ENCODE results near the gene CASKIN1. TPM values are rescaled to one million over a fixed set of nuclear protein-coding genes. Genes with fewer than 3 reads are reported as not detected.

CASKIN1 gene
- total and polyA plus RNA-seq, 2 donors from 2014 or later, result 0.30 to 0.66 TPM

DNA sequence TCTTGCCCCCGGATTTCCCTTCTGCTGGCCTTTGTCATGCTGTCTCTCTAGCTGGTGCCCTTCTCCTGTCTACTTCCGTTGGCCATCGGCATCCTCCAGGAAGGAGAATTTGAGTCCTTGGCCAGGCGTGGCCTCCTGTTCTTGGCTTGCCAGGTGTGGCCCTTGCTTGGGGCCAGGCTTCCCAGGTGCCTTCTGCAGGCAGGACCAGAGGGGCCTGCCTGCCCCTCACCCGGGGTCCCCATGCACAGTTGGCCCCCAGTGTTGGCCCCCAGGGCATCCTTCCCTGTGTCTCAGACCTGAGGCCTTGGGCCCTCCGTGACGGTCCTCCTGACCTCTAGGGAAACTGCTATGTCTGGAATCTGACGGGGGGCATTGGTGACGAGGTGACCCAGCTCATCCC lies 11.5 kb upstream of the CASKIN1 start:
- intact Hi-C loops (cut with DNase I), result no loop called here
- TF ChIP-seq, protein P1, sequence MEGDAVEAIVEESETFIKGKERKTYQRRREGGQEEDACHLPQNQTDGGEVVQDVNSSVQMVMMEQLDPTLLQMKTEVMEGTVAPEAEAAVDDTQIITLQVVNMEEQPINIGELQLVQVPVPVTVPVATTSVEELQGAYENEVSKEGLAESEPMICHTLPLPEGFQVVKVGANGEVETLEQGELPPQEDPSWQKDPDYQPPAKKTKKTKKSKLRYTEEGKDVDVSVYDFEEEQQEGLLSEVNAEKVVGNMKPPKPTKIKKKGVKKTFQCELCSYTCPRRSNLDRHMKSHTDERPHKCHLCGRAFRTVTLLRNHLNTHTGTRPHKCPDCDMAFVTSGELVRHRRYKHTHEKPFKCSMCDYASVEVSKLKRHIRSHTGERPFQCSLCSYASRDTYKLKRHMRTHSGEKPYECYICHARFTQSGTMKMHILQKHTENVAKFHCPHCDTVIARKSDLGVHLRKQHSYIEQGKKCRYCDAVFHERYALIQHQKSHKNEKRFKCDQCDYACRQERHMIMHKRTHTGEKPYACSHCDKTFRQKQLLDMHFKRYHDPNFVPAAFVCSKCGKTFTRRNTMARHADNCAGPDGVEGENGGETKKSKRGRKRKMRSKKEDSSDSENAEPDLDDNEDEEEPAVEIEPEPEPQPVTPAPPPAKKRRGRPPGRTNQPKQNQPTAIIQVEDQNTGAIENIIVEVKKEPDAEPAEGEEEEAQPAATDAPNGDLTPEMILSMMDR (IDR thresholded peaks at IDR 0.05; ENCODE audit: borderline replicate concordance, extremely low read depth, insufficient read depth), result no peak
- Histone ChIP-seq H3K27me3 (ENCODE audit: control insufficient read depth, insufficient read depth, low read length) (no peaks in the 10 kb centered on the region), H3K9ac (ENCODE audit: low read length in 3 of 3) (no peak overlapping the region), H3K27ac (ENCODE audit: low read depth in 2 of 2, low read length in 2 of 2) (no peak overlapping the region), H3K9me3 (ENCODE audit: control insufficient read depth in 2 of 3, insufficient read depth in 1 of 3, low read length in 3 of 3) (no peaks in the 10 kb centered on the region), H3K4me1 (ENCODE audit: control insufficient read depth in 2 of 3, insufficient read depth in 2 of 3, low read depth in 1 of 3, low read length in 3 of 3) (peaks cover 0 to 27% (median 18%) of the 10 kb centered on the region in 3 donors), H3K36me3 (ENCODE audit: control insufficient read depth in 2 of 3, insufficient read depth in 3 of 3, low read length in 3 of 3) (peaks cover 0 to 4% (median 0%) of the 10 kb centered on the region in 3 donors), H3K4me3 (ENCODE audit: low read length in 3 of 3) (no peak overlapping the region)
- FAIRE-seq, result no peak
- DNase-seq, result no peak

DNA sequence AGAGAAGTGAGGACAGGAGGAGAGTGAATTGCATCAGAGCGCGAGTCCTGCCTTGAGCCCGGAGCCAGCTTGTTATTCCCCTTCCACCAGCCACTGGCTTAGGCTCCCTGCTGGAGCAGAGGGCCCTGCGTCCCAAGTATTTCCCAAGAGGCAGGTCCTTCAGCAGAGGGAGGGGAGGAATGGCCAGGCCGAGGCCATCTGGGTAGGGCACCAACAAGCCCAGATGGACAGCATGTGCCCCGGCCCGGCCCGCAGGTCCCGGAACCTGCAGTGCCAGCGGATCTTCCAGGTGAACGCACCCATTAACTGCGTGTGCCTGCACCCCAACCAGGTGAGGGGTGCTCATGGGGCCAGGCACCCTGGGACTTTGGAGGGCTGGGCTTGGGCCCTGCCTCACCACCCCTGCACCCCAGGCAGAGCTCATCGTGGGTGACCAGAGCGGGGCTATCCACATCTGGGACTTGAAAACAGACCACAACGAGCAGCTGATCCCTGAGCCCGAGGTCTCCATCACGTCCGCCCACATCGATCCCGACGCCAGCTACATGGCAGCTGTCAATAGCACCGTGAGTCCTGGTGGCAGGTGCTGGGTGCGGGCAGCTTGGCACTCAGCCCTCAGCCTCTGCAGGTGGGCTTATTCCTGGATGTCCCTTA lies 10.5 kb upstream of the CASKIN1 start:
- intact Hi-C loops (cut with DNase I), result no loop called here
- Histone ChIP-seq H3K27me3 (ENCODE audit: control insufficient read depth, insufficient read depth, low read length) (no peaks in the 10 kb centered on the region), H3K9me3 (ENCODE audit: control insufficient read depth in 2 of 3, insufficient read depth in 1 of 3, low read length in 3 of 3) (no peaks in the 10 kb centered on the region), H3K27ac (ENCODE audit: low read depth in 2 of 2, low read length in 2 of 2) (no peak overlapping the region), H3K9ac (ENCODE audit: low read length in 3 of 3) (no peak overlapping the region), H3K36me3 (ENCODE audit: control insufficient read depth in 2 of 3, insufficient read depth in 3 of 3, low read length in 3 of 3) (peaks cover 0 to 4% (median 0%) of the 10 kb centered on the region in 3 donors), H3K4me1 (ENCODE audit: control insufficient read depth in 2 of 3, insufficient read depth in 2 of 3, low read depth in 1 of 3, low read length in 3 of 3) (peaks cover 0 to 17% (median 12%) of the 10 kb centered on the region in 3 donors), H3K4me3 (ENCODE audit: low read length in 3 of 3) (no peak overlapping the region)
- TF ChIP-seq, protein P1 (IDR thresholded peaks at IDR 0.05; ENCODE audit: borderline replicate concordance, extremely low read depth, insufficient read depth), result no peak
- FAIRE-seq, result no peak
- DNase-seq, result peak in 1 of 5 donors; percentile 79

DNA sequence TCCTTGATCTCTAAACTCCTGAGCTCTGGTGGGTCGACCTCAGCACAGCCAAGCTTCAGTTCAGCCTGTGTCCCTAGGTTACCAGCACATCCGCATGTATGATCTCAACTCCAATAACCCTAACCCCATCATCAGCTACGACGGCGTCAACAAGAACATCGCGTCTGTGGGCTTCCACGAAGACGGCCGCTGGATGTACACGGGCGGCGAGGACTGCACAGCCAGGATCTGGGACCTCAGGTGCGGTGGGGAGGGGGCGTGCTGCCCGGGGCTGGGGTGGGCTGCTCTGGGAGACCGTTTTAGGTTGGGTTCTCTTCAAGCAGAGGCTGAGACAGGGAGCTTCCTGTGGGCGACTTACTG lies 10.0 kb upstream of the CASKIN1 start:
- Histone ChIP-seq H3K27me3 (ENCODE audit: control insufficient read depth, insufficient read depth, low read length) (no peaks in the 10 kb centered on the region), H3K36me3 (ENCODE audit: control insufficient read depth in 2 of 3, insufficient read depth in 3 of 3, low read length in 3 of 3) (peaks cover 0 to 4% (median 0%) of the 10 kb centered on the region in 3 donors), H3K4me1 (ENCODE audit: control insufficient read depth in 2 of 3, insufficient read depth in 2 of 3, low read depth in 1 of 3, low read length in 3 of 3) (peaks cover 0 to 15% (median 10%) of the 10 kb centered on the region in 3 donors), H3K4me3 (ENCODE audit: low read length in 3 of 3) (peak overlapping the region; percentile 21 to 92 (median 86)), H3K9me3 (ENCODE audit: control insufficient read depth in 2 of 3, insufficient read depth in 1 of 3, low read length in 3 of 3) (no peaks in the 10 kb centered on the region), H3K9ac (ENCODE audit: low read length in 3 of 3) (peak overlapping the region in 1 of 3 donors; percentile 84), H3K27ac (ENCODE audit: low read depth in 2 of 2, low read length in 2 of 2) (peak overlapping the region in 1 of 2 donors; percentile 98)
- DNase-seq (peak in 1 of 5 donors; percentile 69), FAIRE-seq (no peak)
- intact Hi-C loops (cut with DNase I), result no loop called here
- TF ChIP-seq, protein P1 (IDR thresholded peaks at IDR 0.05; ENCODE audit: borderline replicate concordance, extremely low read depth, insufficient read depth), result no peak

All from kidney (tissue), 14 donors.